ENCODE data around the gene ZBTB16. TPM values are rescaled to one million over a fixed set of nuclear protein-coding genes. Genes with fewer than 3 reads are reported as not detected.

Gene ZBTB16
- total RNA-seq, 3 donors from 2014 or later = 236 to 358 (median 271) TPM

GRCh38 chr11:114090225-114090910 is 30.9 kb downstream of the ZBTB16 start:
- H3K4me3 ChIP-seq = peak overlapping the region in 1 of 3 donors; percentile 10
- TF ChIP-seq POLR2A (IDR thresholded peaks at IDR 0.05) (no peak), CTCF (IDR thresholded peaks at IDR 0.05) (no peak), POLR2AphosphoS5 (IDR thresholded peaks at IDR 0.05) (no peak)
- no peaks in the 10 kb centered on the region for H3K36me3 ChIP-seq
- H3K27me3 ChIP-seq = no peaks in the 10 kb centered on the region
- H3K4me1 ChIP-seq = peaks cover 5 to 24% of the 10 kb centered on the region in 2 donors
- H3K27ac ChIP-seq = peak overlapping the region in 1 of 2 donors; percentile 30
- DNase-seq (ENCODE audit: low spot score in 2 of 2) = no peak
- H3K9me3 ChIP-seq = no peaks in the 10 kb centered on the region
- intact Hi-C loops (cut with DNase I; ENCODE audit: low total_unique reads) = no loop called here

- DNase-seq (ENCODE audit: low spot score in 2 of 2) = no peak
- TF ChIP-seq POLR2AphosphoS5 (IDR thresholded peaks at IDR 0.05) (no peak), CTCF (IDR thresholded peaks at IDR 0.05) (no peak), POLR2A (IDR thresholded peaks at IDR 0.05) (no peak)
- Histone ChIP-seq H3K4me1 (peaks cover 5 to 20% of the 10 kb centered on the region in 2 donors), H3K36me3 (no peaks in the 10 kb centered on the region), H3K27ac (no peak overlapping the region), H3K4me3 (no peak overlapping the region), H3K27me3 (no peaks in the 10 kb centered on the region), H3K9me3 (no peaks in the 10 kb centered on the region)
- intact Hi-C loops (cut with DNase I; ENCODE audit: low total_unique reads) = no loop called here
Measured at GRCh38 chr11:114090976-114091375, 31.5 kb downstream of the ZBTB16 start.

DNA sequence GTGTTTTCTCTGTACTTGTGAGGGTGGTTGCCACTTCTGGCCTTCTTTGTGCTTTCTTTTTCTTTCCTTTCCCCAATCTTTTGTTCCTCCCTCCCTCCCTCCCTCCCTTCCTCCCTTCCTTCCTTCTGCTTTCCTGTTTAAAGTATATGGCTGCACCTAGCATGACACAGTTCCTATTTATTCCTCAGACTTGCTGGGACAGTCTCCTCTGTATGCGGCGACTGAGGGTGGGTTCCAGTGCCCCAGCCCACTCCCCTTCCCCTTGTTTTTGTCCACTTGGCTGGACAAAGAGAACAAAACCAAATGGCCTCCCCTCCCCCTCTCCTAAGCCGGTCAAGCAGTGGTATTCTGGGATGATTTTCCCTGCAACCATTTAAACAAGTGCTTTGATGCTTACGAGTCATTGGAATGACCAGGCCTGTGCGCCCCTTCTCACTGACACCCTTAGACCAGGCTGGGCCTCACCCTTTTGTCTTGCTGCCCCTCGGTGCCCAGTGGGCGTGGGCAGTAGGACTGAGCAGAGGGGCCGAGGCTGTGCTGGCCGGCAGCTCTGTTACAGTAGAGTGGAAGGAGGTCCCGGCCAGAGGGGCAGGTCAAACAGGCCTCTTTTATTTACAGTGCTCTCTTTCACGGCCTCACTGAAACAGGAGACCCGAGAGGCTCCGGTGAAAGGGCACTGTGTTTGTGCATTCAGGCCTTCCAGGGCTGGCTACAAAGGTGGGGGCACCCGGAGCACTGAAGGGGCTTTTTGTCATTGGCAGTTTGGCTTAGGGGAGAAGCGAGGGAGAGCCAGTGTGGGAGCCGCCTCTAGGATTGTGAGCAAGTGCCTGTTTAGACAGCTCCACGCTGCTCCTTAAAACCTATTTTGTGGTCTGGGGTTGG is 32.2 kb downstream of the ZBTB16 start:
- DNase-seq (ENCODE audit: low spot score in 2 of 2) = no peak
- intact Hi-C loops (cut with DNase I; ENCODE audit: low total_unique reads) = no loop called here
- Histone ChIP-seq H3K9me3 (no peaks in the 10 kb centered on the region), H3K36me3 (no peaks in the 10 kb centered on the region), H3K27me3 (no peaks in the 10 kb centered on the region), H3K4me3 (peak overlapping the region in 1 of 3 donors; percentile 20), H3K27ac (peak overlapping the region in 1 of 2 donors; percentile 50), H3K4me1 (peaks cover 5 to 15% of the 10 kb centered on the region in 2 donors)
- TF ChIP-seq CTCF (IDR thresholded peaks at IDR 0.05) (no peak), POLR2A (IDR thresholded peaks at IDR 0.05) (no peak)

DNA sequence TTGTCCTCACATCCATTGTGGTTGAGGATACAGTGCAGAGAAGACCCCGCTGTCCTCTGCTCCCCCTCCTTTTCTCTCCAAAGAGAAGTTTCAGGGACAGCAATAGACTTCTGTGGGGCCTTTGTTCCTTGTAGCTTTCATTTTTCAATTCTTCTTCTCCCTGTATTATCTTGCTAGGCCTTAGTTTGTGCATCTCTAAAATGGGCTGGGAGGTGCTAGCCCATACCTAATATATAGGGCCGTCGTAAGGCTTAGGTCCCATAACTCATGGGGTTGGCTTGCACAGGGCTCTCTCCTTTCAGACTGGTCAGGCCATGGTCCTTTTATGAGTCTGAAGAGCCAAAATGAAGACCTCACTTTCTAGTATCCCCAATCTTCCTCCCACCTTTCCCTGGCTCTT is 33.0 kb downstream of the ZBTB16 start:
- Histone ChIP-seq H3K27me3 (no peaks in the 10 kb centered on the region), H3K9me3 (no peaks in the 10 kb centered on the region), H3K4me3 (no peak overlapping the region), H3K4me1 (peaks cover 5 to 10% of the 10 kb centered on the region in 2 donors), H3K36me3 (no peaks in the 10 kb centered on the region), H3K27ac (peak overlapping the region in 1 of 2 donors; percentile 50)
- intact Hi-C loops (cut with DNase I; ENCODE audit: low total_unique reads) = no loop called here
- no peak for TF ChIP-seq POLR2AphosphoS5 (IDR thresholded peaks at IDR 0.05)
- TF ChIP-seq CTCF (IDR thresholded peaks at IDR 0.05) = no peak
- no peak for TF ChIP-seq POLR2A (IDR thresholded peaks at IDR 0.05)
- no peak for DNase-seq (ENCODE audit: low spot score in 2 of 2)

- H3K36me3 ChIP-seq = no peaks in the 10 kb centered on the region
- no peaks in the 10 kb centered on the region for H3K27me3 ChIP-seq
- H3K4me3 ChIP-seq = no peak overlapping the region
- no peaks in the 10 kb centered on the region for H3K9me3 ChIP-seq
- peaks cover 5 to 10% of the 10 kb centered on the region in 2 donors for H3K4me1 ChIP-seq
- H3K27ac ChIP-seq = no peak overlapping the region
- no peak for TF ChIP-seq POLR2AphosphoS5 (IDR thresholded peaks at IDR 0.05)
- TF ChIP-seq POLR2A (IDR thresholded peaks at IDR 0.05) = no peak
- no peak for TF ChIP-seq CTCF (IDR thresholded peaks at IDR 0.05)
- no peak for DNase-seq (ENCODE audit: low spot score in 2 of 2)
- intact Hi-C loops (cut with DNase I; ENCODE audit: low total_unique reads) = no loop called here
Measured at GRCh38 chr11:114092953-114093352, 33.4 kb downstream of the ZBTB16 start.
